TTC549 (cell line): ENCODE results near the gene FSTL4.

Source experiments
- FAIRE-seq: peaks from 2 replicates; lab custom pipeline; 2012; peaks lifted over from hg19 to GRCh38; lab: Jason Lieb, UNC

The FSTL4 gene

GRCh38 chr5:133612249-133612860, at the start of gene FSTL4:
TSS of gene FSTL4 (minus strand) at chr5:133612541.
- FAIRE-seq = no peak

- no peak for FAIRE-seq
Observed at GRCh38 chr5:133661389-133661788, 49.0 kb upstream of the FSTL4 start.

GRCh38 chr5:133658327-133658726, 46.0 kb upstream of the FSTL4 start:
- no peak for FAIRE-seq

- no peak for FAIRE-seq
Observed at GRCh38 chr5:133657036-133657435, 44.7 kb upstream of the FSTL4 start.

DNA sequence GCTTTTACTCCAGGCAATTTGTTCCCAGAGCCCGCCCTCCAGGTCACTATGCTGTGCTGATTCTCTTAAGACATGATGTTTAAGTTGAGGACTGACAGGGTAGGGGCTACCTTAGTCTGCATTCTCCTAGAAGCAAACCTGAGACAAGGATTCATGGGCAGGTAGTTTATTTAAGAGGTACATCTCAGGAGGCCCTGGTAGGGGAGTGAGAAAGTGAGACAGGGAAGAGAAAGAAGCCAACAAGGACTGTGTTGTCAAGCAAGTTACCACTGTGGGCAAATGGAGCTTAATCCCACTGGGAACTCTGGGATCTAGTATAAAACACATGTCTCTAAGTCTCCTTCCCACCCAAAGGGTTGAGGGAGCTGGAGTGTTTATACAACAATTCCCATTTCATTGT, 43.6 kb upstream of the FSTL4 start:
- no peak for FAIRE-seq

DNA sequence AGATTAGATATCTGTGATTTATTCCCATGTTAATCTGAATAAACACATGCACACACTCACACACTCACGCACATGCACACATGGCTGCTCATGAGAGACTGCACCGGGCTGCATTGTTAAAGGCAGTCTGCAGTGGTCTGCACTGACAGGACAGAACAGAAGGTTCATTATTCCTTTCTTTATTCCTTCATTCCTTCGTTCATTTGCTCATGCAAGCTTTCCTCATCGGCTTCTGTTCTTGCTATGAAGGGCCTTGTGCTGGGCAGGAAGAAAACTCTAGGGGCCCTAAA, 41.4 kb upstream of the FSTL4 start:
- FAIRE-seq = no peak

GRCh38 chr5:133652951-133653759, 40.8 kb upstream of the FSTL4 start:
- no peak for FAIRE-seq

DNA sequence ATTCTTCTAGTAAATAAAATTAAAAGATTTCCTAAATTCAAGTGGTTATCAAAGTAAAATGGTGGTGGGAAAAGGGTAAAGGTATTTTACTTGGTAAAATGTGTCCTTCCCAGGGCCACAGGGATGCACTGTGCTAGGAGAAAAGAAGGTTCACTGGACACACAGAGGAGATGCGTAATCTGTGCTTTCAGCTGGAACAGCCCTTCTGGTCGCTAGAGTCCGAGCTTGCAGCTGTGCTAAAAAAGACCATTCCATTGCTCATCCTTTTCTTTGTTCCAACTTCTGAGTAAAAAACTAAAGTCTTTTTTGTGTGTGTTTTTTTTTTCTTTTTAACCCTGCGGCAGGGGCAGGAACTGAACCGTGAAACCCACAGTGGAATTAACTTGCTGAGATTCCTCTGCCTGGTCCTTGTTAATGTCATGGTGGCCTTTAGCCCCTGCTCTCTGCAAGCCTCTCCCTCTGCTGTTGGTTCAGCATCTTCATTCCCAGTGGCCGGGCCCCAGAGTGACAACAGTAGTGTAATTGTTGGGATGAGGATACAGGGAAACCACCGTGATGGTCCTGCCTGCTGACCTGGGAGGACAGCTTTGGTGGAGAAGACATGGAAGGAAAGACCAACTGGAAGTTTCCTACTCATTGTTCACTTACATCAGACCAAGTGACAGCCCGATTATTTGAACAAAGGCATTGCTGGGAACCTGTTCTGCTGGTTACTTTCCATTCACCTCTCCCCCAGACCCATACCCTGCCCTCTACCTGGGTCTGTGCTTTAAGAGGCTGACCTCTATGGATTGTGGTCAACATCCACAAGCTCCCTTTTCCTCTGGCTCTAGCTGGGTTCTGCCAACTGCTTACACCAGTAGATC, 31.9 kb upstream of the FSTL4 start:
- no peak for FAIRE-seq

DNA sequence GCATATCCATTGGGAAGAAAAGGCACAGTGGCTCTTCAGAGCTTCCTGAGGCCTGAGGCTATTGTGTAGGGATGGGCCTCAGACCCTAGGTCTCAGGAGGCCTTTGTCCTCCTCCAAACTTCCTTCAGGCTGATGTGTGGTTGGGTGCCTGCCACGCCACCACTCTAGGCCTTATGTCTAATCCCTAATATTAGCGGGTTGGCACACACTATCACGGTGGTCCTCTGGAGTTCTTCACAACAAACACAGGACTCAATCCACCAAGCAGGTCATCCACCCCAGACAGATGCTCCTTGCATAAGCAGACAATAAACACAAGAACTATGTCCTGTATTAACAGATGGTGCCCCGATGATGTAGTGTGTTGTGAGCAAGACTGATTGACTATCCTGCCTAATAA, 31.0 kb upstream of the FSTL4 start:
- FAIRE-seq = no peak

DNA sequence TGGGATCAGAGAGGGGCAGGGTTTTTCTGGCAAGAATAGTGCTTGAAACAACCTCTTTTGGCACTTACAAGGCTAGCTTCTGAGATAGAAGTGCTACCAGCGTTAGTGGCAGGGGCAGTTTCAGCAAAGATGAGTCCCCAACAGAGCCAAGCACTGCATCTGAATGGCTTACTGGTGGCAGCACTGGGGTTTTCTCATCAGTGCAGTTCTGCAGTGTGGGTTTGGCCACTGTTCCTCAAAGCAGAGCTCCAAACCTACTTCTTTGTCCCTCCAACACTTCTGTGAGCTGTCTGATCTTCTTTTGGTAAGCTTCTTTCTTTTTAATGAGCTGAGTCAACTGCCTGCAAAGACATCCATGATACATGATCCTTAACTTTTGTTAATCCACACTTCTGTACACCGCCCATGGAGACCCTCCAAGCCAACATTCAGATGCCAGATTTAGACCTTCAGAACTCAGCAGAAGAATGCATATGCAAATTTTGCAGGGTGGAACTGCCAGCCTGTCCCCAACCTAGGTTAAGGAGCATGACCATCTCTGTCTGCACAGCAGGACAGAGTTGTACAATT, 29.9 kb upstream of the FSTL4 start:
- FAIRE-seq = no peak

- FAIRE-seq = no peak
Observed at GRCh38 chr5:133641683-133642082, 29.3 kb upstream of the FSTL4 start.

DNA sequence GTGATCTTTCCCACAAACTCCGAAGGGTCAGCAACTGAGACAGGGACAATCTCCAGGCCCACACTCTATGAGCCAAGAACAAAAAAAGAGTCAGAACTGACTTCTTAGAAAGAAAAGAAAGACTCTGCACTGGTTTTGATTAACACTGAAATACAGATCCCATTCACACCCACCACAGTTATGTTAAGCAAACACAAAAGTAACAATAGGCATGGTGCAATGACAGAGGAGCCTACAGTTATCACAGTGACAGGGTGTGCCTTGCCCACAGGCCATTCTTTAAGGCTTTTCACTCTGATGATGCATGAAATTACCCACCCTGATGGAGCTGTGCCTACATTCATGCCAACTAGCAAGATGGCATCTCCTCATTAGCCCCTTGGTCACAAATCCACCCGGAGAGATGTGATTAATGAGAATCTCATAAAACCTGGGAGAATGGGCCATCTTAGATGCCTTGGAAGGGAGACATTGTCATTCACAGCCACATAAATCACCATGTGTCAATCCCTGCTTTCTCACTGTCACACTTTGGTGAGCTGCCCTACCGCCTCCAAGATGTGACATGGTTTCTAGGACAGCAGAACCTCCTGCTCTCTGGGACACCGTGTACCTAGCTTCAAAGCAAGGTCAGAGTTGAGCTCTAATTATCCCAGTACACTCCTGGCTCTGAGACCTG, 27.6 kb upstream of the FSTL4 start:
- no peak for FAIRE-seq

GRCh38 chr5:133638436-133638835, 26.1 kb upstream of the FSTL4 start:
- no peak for FAIRE-seq

DNA sequence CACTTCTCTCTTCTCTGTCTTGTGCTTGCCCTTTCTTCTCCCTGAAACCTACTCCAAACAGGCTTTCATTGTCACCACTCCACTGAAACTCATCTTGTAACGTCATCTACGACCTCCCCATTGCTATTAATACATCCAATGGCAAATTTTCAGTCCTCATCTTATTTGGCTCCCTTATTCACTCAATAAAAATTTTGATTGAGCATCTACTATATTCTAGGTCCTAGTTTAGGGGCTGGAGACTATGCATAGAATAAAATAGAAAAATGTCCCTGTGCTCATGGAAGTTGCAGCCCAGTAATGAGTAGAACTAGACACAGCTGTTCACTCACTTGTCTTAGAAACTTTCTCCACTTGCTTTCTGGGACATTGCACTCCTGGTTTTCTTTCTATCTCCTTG, 24.9 kb upstream of the FSTL4 start:
- no peak for FAIRE-seq

DNA sequence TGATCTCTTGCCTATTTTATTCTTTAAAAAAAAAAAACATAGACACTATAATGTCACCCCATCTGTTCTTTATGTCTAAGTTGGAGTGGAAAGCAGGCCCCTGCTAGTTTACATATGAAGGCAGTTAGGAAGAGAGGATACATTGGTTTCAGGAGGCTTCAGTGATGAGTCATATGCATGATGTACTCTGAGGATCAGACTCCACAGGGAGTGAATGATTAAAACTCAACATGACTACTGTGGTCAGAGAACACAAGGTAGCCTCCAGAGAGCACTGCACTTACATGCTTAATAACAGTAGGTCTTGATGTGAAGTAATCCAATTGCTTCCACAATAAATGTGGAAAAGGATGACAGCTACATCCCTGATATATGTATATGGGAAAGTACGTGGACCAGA, 22.7 kb upstream of the FSTL4 start:
- FAIRE-seq = no peak

GRCh38 chr5:133627180-133627579, 14.8 kb upstream of the FSTL4 start:
- FAIRE-seq = no peak

DNA sequence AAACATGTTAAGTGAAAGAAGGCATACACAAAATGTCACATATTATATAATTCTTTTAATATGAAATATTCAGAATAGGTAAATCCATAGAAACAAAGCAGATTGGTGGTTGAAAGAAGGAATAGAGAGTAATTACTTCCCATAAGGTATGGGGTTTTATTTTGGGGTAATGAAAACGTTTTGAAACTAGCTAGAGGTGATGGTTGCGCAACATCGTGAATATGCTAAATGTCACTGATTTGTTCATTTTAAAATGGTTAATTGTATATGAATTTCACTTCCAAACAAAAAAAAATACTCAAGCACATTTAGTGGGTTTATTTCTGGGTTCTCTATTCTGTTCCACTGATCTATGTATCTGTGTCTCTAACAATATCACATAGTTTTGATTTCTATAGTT, 12.0 kb upstream of the FSTL4 start:
- FAIRE-seq = no peak

- no peak for FAIRE-seq
Observed at GRCh38 chr5:133618141-133618540, 5.8 kb upstream of the FSTL4 start.

DNA sequence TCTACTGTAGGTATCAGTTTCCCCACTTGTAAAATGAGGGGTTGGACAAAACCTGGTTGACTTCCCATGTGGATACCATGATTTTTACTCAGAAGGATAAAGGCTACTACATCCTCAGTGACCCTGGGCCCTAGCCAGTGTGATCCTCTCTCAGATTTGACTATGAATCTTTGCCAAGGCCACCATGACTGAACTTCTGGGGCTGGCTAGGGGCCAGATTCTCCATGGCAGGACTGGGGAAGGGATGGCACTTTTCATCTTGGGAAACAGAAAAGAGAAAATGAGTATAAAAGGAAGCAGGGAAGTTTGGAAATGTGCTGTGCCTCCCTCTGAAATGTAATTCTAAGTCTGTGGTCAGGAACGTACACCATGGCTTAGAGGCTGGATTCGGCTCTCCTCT, 1.4 kb upstream of the FSTL4 start:
- no peak for FAIRE-seq

DNA sequence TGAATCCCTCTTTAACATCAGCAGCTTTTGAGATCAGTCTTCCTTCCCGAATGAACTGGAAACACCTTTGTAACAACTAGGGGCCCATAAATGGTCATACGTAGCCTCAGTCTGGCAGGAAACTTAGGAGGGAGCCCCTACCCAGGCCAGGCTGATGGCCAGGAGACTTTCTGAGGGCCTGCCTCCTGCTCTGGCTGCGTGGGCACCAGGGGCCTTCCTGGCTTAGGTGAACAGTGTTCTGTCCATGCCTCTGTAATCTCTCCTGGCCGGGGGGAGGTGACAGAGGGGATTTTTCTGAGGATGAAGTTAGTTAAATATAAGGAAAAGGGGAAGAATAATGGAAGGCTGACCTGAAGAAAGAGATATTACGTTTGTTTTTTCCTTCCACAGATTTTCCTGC, 843 bp upstream of the FSTL4 start:
- FAIRE-seq = no peak

- FAIRE-seq = no peak
Observed at GRCh38 chr5:133611357-133612248, 738 bp downstream of the FSTL4 start.
